ENCODE measurements around the gene SLC9A7.

The SLC9A7 gene

DNA sequence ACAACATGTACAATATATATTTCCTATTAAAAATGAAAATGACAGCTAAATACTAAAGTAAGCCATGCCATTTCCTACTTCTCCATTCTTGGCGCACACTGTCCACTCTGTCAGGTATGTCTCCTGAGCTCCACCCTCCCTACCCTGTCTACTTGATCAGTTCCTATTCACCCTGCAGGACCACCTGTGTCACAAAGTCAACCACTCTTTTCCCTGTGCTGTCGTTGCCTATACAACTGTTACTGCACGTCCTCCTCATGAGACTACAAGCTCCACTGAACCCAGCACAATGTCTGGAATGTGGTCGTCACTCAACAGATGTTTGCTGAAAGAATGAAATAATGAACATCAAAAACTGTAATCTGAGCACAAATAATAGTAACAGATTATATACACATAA, 54.9 kb downstream of the SLC9A7 start:
- no peak for DNase-seq (ENCODE audit: low read depth)

DNA sequence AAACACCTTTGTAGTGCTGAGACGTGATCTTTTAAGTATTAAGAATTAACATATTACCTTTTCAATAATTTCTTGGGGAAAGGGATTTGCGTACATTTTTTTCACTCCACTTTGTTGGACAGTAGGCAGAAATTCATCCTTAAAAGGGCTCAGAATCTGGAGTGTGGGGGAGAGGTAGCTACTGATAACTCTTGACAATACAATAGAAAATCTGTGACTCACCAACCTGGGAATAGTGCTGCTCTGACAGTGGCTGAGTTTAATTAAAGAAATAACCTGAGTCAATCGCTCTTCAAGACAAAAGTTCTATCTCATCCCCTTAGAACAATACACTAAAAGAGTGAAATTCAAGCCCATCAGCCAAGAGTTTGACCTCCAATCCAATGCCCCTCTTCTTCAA, 60.2 kb downstream of the SLC9A7 start:
- DNase-seq (ENCODE audit: low read depth), result no peak

GRCh38 chrX:46695491-46695890, 63.4 kb downstream of the SLC9A7 start:
- DNase-seq (ENCODE audit: low read depth), result no peak

DNA sequence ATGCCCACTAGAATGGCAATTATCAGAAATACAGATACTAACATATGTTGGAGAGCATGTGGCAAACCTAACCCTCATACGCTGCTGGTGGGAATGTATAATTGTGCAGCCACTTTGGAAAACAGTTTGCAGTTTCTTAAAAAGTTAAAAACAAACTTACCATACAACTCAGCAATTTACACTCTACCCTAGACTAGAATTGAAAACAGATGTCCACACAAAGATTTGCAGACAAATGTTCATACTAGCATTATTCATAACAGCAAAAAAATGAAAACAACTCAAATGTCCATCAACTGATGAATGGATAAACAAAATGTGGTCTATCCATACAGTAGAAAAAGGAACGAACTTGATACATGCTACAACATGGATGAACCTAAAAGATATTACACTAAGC, 64.4 kb downstream of the SLC9A7 start:
- no peak for DNase-seq (ENCODE audit: low read depth)

- no peak for DNase-seq (ENCODE audit: low read depth)
These were observed 65.8 kb downstream of the SLC9A7 start for GRCh38 chrX:46693149-46693548.

GRCh38 chrX:46690818-46691217, 68.1 kb downstream of the SLC9A7 start:
- no peak for DNase-seq (ENCODE audit: low read depth)

- DNase-seq (ENCODE audit: low read depth), result no peak
These were observed 71.3 kb downstream of the SLC9A7 start for GRCh38 chrX:46687619-46688018.

DNA sequence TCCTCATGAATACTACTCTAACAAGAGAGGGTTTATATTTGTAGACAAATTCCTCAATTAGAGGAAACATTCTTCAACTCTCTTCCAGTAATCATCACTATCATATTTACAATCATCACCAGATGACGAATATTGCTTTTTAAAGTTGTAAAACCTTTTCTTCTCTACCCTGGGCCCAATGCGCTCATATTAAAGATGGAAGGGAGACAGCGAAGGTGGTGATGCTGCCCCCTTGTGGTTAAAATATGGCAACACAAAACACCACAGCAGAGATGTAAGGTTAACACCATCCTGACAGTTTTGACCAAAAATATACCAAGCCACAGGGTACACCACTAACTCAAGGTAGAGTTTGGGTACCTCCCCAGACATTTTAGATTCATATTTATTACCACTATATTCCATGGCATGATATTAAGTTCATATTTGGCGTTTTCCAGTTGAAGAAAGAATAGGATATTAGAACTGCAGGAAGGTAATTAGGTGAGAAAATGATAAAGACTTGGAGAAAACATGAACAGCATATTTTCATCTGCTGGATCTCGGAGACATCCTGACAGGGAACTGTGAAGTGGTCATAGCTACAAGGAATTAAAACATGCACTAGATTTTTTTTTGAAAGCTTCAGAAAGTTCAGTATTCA, 72.8 kb downstream of the SLC9A7 start:
- DNase-seq (ENCODE audit: low read depth), result no peak

DNA sequence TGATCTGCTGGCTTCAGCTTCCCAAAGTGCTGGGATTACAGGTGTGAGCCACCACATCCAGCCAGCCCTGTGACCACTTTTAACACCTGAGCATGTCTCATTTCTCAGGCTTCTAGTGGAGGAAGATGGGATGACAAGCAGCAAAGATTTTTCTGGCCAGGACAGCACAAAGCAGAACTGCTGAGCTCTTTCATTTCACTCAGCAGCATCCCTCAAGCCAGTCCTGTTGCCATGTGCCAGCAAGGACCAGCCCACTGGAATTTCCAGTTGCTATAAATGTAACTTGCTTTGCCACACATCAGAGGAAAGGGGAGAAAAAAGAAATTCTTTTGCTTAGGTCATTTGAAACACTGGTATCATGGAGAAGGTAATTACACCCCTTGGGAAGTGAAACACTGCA, 75.9 kb downstream of the SLC9A7 start:
- no peak for DNase-seq (ENCODE audit: low read depth)

GRCh38 chrX:46681849-46682248, 77.1 kb downstream of the SLC9A7 start:
- DNase-seq (ENCODE audit: low read depth), result no peak

DNA sequence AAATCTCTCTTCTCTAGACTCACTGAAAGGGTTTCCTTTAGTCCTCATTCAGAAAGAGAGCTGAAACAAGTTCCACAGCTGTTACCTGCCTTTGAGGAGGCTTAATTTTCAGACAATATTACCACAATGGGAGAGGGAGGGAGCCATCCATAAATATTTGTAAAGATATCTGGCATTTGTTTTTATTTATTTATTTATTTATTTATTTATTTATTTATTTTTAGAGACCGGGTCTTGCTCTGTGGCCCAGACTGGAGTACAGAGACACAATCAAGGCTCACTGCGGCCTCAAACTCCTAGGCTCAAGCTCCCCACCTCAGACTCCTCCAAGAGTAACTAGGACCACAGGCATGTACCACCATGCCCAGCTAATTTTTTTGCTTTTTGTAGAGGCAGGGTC, 80.7 kb downstream of the SLC9A7 start:
- no peak for DNase-seq (ENCODE audit: low read depth)

GRCh38 chrX:46676399-46677356, 82.2 kb downstream of the SLC9A7 start:
- DNase-seq (ENCODE audit: low read depth), result no peak

DNA sequence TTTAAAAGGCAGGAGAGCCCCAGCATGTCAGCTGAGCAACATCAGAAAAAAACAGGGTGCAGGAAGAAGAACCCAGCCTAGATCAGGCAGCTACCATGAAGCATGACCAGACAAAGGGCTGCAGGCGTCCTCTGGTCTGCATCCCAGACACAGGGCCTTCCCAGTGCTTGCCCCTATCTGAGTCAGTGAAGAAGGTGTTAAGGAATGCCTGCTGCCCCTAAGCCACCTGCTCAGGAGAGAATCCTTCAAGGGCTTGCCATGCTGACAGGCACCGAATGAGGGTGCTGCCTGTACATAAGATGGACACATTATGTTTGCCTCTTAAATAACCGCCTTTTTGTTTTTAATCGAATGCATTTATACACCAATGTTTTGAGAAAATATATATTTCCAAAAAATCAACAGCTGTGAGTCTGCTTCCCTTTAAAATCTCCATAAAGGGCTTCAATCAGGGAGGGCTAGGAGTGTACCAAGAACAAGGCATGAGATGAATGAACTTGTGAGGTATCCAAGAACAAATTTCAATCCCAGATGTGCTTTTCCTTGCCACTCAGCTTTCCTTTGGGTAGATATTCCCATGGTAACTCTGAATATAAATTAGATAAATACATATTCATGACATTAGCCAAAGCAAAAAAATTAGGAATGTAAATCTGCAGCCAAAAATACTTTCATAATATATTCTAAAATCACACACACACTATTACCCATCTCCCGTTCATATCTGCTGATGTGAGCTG, 85.1 kb downstream of the SLC9A7 start:
- DNase-seq (ENCODE audit: low read depth), result no peak

- DNase-seq (ENCODE audit: low read depth), result no peak
These were observed 88.6 kb downstream of the SLC9A7 start for GRCh38 chrX:46670316-46670715.

- no peak for DNase-seq (ENCODE audit: low read depth)
These were observed 92.1 kb downstream of the SLC9A7 start for GRCh38 chrX:46666831-46667230.

- DNase-seq (ENCODE audit: low read depth), result no peak
These were observed 93.4 kb downstream of the SLC9A7 start for GRCh38 chrX:46665232-46666152.

DNA sequence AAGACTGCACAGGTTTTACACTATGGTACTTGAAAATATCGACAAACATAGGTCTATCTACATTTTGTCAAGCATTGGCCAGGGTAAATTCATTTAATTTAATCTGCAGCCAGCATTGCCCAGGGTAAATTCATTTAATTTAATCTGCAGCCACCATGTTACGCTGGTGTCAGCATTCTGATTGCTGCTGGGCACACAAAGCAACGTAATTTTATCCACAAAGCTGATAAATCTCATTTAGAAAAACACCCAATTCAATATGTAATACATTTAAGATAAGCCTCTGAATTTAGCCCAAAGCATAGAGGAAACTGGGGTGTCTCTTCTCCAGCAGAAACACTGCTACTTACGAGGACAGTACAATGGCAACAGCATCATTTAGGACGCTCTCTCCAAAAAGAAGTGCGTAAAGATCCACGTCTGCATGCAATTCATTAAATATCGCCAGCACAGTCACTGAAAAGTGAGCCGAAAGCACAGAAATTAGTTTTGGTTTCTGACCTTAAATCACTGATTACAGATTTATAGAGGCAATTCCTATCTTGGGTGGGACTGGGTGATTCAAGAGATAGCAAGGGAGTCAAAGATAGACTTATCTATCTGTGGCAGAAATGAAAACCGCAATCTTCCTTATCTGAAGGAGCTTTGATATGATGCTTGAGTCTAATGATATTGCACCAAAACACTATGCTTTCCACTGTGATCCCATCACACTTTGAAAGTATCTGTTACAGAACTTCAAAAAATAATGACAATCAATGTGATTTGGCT, 96.5 kb downstream of the SLC9A7 start:
- DNase-seq (ENCODE audit: low read depth), result no peak

DNA sequence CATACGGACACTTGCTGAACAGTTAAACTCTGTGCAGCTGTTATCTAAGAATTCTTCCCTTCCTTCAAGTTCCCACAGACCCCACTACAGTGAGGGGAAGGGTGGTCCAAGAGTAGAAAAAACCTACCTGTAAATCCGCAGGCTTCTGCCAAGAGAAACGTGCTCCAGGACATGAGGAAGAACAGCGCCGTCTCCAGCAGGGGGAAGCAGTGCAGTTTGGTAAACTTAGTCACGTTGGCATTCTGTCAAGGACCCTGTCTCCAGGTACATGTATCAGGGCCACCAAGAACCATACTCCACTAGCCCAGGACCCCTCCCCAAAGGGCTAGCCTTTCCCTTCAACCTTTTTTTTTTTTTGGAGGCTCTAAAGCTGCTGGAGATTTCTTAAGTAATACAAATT, 105.4 kb downstream of the SLC9A7 start:
- DNase-seq (ENCODE audit: low read depth), result no peak

DNA sequence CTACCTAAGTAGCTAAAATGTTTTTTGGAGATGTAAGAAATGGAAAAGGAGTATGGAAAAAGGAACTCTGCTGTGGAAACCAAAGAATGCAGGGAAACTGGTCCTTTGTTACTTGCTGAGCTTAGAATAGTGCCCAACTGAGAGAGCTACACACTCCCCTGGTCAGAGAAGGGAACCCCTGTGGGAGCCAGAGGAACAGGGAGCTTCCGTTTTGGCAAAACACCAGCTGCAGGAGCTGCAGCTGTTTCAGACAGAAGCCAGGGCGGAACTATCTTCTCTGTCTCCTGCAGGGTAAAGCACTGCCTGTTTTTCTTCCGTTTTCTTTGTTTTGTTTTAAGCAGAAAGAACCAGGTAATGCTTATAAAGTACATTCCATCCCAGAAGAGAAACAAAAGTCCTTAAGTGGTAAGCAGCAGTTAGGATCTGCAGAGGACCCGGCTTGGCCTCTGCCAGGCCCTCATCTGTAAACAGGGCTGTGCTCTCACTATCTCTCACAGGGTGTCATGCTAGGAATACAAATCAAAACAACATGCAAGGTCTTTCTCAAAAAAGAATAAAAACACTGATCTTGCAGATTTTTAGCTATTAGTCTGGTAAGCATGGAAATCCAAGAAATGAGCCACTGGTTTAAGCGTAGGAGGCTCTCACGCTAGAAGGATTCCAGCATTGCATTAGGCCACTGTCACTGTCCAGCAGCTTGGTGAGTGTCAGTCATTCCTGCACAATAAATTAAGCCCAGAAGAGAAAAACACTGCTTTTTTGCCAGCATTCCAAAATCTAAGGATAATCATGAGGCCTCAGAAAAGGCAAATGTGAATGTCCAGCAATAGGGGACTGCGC, 109.3 kb downstream of the SLC9A7 start:
- no peak for DNase-seq (ENCODE audit: low read depth)

DNA sequence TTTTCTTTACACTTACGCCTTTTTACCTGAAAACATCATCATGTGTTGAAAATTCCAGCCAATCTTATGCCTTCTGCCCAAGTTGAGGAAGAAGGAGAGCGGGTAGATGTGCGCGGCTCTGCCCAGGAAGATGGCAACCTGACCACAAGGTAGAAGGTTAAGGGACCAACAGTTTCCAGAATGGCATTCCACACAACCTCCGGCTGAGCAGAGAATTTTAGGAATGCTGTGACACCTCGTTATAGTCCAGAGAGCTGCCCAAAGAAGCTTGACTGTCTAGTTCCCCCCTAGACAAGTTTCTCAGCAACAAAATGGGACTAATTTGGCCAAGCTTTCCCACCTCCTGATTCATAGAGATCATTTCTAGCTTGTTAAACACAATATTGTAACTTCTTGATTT, 110.3 kb downstream of the SLC9A7 start:
- no peak for DNase-seq (ENCODE audit: low read depth)
